Measurements from ENCODE around the gene KLHDC2.
"Not testable (repeated sequence)": the region's sequence is repeated elsewhere in the genome, so short reads cannot be mapped to it uniquely, and the experiment has no call there.

The KLHDC2 gene

DNA sequence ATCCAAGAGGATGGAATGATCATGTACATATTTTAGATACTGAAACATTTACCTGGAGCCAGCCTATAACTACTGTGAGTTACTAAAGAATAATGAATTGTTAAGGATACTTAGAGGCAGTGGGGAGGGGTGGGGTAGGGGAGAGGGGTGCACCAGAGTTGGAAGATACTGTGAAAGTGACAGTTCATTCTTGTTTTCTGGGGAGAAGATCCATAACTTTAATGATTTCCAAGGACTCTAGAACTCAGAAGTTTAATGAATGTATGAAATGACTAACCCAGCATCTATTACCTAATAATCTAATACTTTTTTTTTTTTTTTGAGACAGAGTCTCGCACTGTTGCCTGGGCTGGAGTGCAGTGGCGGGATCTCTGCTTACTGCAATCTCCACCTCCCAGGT lies 10.5 kb downstream of the KLHDC2 start:
- DNase-seq (ENCODE audit: low read depth in 1 of 2, low spot score in 1 of 2), result no peak

DNA sequence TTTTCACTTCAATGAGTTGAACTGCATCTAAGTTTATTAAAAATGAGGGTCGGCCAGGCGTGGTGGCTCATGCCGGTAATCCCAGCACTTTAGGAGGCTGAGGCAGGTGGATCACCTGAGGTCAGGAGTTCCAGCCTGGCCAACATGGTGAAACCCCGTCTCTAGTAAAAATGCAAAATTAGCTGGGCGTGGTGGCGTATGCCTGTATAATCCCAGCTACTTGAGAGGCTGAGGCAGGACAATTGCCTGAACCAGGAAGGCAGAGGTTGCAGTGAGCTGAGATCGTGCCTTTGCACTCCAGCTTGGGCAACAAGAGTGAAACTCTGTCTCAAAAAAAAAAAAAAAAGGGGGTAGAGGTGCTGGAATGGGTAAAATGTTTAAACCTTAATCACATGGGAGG lies 13.1 kb downstream of the KLHDC2 start:
- DNase-seq (ENCODE audit: low read depth in 1 of 2, low spot score in 1 of 2), result not testable (repeated sequence)

DNA sequence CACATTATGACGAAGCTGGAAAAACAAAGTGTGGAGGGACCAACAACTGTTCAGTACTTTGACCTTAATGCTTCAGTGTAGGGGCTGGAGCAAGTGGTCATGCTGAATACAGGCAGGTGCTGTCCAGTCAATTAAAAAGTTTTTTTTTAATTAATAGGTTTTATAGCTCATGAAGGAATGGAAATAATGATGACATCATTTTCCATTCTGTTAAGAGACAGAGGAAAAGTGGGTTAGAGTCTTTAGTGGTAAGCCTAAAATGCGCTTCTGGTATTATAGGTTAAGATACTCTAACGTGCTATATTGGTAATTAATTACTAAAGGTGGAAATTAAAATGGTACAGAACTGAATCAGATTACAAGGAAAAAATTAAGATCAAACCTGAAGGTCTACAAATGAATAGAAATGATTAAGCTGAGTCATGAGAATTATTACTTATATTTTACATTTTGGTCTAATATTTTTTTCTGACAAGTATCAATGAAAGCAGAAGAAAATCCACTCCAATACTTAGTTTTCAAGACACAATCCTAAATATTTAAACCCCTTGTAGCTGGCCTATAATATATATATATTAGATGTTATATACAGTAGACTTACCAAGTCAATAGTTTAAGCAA lies 15.6 kb downstream of the KLHDC2 start:
- no peak for DNase-seq (ENCODE audit: low read depth in 1 of 2, low spot score in 1 of 2)

- no peak for DNase-seq (ENCODE audit: low read depth in 1 of 2, low spot score in 1 of 2)
Measured at GRCh38 chr14:49786315-49786714, 18.4 kb downstream of the KLHDC2 start.

DNA sequence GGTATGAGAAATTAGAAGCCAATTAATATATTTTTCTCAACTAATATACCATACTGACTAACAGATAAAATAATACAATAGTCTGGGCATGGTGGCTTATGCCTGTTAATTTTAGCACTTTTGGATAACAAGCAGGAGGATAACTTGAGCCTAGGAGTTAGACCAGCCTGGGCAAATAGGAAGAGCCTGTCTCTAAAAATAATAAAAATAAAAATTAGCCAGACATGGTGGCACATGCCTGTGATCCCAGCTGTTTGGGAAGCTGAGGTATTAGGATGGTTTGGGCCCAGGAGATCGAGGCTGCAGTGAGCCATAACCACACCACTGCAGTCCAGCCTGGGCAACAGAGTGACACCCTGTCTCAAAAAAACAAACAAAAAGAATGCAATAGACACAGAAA lies 24.7 kb downstream of the KLHDC2 start:
- no peak for DNase-seq (ENCODE audit: low read depth in 1 of 2, low spot score in 1 of 2)

GRCh38 chr14:49796025-49796424 lies 28.1 kb downstream of the KLHDC2 start:
- DNase-seq (ENCODE audit: low read depth in 1 of 2, low spot score in 1 of 2), result no peak

GRCh38 chr14:49808780-49809179 lies 40.8 kb downstream of the KLHDC2 start:
- DNase-seq (ENCODE audit: low read depth in 1 of 2, low spot score in 1 of 2), result no peak

DNA sequence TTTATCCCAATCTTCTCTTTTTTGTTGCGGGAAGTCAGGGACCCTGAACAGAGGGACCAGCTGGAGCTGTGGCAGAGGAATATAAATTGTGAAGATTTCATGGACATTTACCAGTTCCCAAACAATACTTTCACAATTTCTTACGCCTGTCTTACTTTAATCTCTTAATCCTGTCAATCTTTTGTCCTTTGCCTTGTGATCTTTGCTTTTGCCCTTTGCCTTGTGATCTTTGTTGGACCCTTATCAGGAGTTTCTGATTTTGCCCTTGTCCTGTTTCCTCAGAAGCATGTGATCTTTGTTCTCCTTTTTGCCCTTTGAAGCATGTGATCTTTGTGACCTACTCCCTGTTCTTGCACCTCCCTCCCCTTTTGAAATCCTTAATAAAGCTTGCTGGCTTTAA lies 48.2 kb downstream of the KLHDC2 start:
- DNase-seq (ENCODE audit: low read depth in 1 of 2, low spot score in 1 of 2), result not testable (repeated sequence)

DNA sequence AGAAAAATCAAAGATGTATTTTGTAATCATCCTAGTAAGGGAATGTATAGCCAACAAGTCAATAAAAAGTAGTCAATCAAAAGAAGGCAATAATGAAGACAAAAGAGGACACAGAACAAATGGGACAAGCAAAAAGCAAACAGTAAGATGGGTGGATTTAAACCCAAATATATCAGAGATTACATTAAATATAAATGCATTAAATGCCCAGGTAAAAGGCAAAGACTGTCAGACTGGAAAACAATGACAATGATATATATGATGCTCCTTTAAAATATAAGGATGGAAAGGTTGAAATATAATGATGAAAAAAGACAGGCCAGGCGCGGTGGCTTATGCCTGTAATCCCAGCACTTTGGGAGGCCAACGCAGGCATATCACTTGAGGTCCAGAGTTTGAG lies 48.9 kb downstream of the KLHDC2 start:
- DNase-seq (ENCODE audit: low read depth in 1 of 2, low spot score in 1 of 2), result no peak

DNA sequence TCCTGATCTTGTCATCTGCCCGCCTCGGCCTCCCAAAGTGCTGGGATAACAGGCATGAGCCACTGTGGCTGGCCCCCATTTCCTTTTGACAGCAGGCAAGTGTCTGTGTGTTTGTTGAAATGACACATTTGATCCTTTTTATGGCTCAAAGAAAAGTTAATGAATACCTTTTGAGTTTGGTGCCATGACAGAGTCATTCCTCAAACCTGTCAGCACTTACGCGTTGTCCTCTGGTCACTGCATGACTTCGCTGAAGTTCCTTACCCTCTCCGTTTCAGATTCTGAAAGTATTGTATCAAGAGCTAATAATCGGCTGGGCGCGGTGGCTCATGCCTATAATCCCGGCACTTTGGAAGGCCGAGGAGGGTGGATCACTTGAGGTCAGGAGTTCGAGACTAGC lies 52.2 kb downstream of the KLHDC2 start:
- no peak for DNase-seq (ENCODE audit: low read depth in 1 of 2, low spot score in 1 of 2)

- DNase-seq (ENCODE audit: low read depth in 1 of 2, low spot score in 1 of 2), result no peak
Measured at GRCh38 chr14:49828640-49829039, 60.7 kb downstream of the KLHDC2 start.
